KBM-7 (cell line): ENCODE data around the gene INSIG2.

ENCODE experiments used
- DNase-seq: peaks from one replicate; pipeline ENCODE4 v3.0.0-alpha.2; 2015
- in situ Hi-C: fragments of 300-500 bp; cut with MboI; formaldehyde crosslinking; loops from 2 replicates; pipeline ENCODE4 v1.14.3; 2020; ENCODE audit warnings: low sequenced_read_pairs, low pct_unique_long_range_greater_than_20kb, mixed read lengths

The INSIG2 gene

DNA sequence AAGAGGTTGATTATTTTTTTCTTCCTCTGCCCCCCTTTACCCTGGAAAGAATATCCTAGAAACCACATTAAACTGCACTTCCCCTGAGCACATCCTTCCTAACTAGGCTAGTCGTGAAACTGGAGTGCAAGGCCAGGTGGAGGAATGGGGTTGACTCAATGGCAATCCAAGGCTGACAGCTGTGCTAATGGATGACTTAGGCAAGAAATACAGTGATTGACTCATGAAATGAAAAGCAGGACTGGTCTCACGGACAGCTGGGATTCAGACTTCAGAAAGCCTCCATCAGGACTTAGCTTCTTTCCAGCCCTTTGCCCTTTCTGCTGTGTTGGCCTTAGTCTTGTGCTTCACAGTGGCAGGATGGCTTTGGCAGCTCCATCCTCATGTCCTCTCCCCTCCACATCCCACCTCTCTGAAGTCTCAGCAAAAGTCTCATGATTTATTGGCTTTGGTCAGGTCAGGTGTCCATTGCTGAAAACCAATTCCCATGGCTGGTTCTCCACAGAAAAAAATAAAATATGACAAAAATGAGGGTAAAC is 33.8 kb downstream of the INSIG2 start:
- in situ Hi-C loops: no loop called here
- no peak for DNase-seq

DNA sequence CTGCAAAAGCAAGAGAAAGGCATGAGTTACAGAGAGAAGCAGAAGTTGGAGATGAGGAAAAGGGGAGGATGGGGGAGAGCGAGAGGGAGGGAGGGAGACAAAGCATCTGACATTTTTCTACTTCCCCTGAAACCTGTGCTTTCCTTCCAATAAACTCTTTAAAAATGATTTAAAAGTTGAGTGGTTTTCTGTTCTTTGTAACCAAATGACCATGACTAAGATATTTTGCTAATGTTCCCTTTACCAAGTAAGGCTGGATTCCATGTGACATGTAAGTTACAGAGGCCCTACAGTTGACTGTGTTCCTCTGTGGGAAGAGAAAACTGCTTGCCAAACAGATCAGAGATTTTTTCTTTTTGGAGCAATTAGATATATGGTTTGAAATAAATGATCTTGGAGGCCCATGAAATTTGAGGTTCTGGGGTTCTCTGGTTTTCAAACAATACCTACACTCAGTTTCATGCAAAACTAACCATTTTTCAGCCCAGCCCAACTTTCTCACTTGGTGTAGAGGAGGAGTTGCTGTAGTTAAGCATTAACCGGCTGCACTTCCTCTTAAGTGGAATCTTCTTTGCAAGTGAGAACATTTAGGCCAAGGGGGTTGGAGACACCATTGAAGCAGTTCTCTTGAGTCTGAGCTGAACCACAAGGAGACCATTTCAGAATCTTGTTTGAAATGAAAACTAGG is 34.5 kb downstream of the INSIG2 start:
- in situ Hi-C loops: no loop called here

DNA sequence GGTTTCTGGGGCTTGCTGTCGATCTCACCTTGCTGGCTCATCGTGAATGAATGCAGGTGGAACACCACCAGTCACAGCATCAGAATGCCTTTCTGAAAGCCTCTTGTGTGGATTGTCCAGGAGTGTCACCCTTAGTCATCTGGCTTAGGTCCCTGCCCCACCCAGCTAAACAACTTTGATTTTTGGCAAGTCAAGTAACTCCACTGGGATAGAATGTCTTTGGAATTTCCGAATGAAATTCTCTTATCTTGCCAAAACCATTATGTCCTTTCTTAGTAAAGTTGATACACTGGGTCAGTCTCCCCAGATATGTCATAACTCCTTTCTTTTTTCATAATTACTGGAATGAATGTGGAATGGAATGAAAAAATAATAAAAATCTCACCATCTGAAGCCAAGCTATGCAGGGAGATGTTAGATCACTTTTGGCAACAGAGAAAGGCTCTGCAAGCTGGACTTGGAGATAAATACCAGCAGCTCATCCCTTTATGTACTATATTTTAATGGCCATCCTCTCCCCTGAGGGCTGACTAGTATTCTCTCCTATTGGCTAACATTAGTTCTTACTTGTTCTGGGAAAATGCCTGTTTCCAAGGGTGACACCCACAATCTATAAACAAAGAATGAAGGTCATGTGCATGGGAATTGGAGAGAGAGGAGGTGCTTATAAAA is 35.4 kb downstream of the INSIG2 start:
- DNase-seq: no peak
- in situ Hi-C loops: no loop called here

More for the DNA sequence above, 34.5 kb downstream of the INSIG2 start:
- DNase-seq: peak; percentile 33

DNA sequence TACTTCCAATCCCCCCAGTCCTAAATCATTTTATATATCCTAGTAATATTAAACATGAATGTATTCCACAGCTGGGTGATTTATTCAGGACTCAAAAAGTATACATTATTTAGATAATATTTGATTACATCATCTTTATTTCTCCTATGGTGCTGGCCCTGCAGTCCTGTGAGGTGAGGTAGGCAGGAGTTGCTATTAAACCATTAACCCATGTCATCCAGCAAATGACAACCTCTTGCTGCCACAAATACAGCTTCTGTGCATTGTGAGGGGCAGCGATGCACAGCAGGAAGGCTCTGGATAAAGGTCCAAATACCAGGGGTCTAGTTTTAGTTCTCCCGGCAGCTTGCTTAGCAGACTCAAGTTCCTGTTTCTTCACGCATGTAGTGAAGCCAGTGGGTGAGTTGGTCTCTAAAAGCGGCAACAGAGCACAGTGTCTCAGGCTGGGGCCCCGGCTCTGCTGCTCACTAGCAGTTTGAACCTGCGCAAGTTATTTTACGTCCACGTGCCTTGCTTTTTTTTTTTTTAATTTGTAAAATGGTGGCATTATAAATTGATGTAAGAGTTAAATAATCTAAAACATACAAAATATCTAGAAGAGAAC is 36.1 kb downstream of the INSIG2 start:
- DNase-seq: no peak
- in situ Hi-C loops: no loop called here

DNA sequence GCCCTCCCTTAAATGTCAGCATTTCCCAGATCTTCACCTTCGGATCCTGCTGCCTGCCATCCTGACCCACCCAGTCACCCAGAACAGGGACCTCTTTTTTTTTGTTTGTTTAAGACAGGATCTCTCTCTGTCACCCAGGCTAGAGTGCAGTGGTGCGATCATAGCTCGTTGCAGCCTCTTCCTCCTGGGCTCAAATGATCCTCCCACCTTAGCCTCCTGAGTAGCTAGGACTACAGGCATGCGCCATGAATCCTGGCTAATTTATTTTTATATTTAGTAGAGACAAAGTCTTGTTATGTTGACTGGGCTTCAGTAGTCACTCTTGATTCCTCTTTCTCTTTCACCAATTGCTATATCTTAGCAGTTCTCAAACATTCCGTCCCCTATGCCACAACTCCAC is 39.0 kb downstream of the INSIG2 start:
- in situ Hi-C loops: no loop called here
- DNase-seq: no peak

DNA sequence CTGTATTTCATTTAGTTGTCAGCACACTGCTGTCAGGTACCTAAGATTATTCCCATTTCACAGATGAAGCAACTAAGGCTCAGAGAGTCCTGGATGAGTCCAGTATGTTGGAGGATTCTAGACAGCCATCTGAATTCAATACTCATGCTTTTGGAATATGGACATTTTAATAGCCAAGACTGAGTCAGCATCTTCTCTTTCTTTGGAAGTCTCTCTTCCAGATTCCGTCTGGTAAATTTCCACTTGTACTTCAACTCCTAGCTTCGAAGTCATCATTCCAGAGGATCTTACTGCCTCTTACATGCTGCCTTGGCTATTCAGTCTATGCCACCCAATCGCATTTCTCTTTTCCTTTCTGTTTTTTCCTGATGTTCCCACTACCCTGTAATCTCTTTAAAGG is 40.6 kb downstream of the INSIG2 start:
- DNase-seq: no peak

DNA sequence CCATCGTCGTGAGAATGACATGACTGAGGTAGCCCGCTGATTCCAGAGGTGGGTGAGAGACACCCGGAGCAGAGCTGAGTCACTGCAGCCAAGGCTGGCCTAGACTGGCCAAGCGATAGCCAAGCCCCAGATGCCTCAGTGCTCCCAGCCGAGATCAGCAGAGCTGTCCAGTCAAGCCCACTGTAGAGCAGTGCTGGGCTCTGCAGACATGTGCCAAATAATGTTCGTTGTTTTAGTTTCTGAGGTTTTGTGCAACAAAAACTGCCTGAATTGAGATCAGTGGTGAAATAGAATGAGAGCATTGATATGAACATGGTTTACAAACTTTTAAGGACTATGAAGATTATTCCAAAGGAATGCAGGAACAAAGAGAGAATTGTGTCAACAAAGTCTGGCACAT is 42.1 kb downstream of the INSIG2 start:
- DNase-seq: no peak
- in situ Hi-C loops: no loop called here

More for the DNA sequence above, 40.6 kb downstream of the INSIG2 start:
- in situ Hi-C loops: no loop called here

DNA sequence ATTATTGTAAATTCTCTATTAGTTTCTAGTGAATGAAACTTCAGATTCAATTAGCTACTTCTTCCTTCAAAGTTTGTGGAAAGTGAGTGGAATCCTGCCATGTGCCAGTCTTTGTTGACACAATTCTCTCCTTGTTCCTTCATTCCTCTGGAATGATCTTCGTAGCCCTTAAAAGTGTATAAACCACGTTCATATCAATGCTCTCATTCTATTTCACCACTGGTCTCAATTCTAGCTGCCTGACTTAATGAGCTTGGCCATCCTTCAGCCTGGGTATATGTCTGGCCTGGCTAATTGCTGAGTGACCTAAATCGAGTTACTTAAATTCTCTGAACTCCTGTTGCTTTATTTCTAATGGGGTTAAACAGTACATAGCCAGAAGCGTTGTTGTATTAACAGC is 43.5 kb downstream of the INSIG2 start:
- no peak for DNase-seq
- in situ Hi-C loops: no loop called here

DNA sequence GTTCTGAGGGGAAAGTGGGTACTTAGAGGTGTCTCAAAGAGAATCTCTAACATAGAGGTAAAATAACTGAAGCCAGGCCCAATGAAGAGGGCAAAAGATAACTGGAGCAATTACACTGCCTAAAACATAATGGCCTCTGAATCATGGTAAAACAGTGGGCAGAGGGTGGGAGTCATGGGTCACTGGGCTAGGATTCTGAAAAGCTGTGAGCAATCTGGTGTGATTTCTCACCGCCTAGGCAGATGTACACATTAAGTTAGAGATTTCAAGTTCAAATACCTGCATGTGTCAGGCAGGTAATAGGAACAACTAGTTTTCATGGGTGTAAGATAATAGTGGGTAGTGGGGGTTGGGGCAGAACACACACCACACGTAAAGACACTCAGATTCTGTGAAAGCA is 45.6 kb downstream of the INSIG2 start:
- no peak for DNase-seq
- in situ Hi-C loops: no loop called here

DNA sequence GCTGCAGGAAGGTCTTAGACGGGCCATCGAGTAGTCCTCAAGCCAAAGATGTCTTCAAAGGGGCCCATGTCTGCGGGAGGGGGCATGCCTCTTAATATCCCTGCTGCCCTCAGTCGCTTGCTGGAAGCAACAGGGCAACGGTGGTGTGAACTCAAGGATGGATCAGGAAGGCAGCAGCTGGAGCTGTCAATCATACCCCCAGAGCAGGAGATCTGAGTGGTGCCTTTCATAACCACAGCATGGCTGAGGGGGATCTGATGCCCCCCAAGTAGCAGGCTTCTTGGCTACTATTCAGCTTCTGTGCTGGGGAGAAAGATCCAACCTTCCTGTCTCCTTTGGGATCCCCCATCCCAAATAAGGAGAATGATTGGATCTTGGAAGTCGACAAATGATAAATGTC is 46.4 kb downstream of the INSIG2 start:
- DNase-seq: no peak
- in situ Hi-C loops: no loop called here

DNA sequence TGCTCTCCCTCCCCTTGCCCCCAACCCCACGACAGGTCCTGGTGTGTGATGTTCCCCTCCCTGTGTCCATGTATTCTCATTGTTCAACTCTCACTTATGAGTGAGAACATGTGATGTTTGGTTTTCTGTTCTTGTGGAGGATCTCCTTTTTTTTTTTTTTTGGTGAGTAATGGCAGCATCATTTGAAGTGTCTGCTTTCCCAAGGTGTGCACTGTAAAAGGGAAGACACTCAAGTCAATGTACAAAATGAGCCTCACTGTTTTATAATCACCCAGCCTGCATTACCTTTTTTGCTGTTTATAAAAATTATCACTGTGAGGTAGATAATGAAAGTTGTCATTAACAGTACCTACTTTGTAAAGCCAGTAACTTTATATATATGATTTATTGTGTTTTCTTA is 56.9 kb downstream of the INSIG2 start:
- DNase-seq: no peak
- in situ Hi-C loops: no loop called here

DNA sequence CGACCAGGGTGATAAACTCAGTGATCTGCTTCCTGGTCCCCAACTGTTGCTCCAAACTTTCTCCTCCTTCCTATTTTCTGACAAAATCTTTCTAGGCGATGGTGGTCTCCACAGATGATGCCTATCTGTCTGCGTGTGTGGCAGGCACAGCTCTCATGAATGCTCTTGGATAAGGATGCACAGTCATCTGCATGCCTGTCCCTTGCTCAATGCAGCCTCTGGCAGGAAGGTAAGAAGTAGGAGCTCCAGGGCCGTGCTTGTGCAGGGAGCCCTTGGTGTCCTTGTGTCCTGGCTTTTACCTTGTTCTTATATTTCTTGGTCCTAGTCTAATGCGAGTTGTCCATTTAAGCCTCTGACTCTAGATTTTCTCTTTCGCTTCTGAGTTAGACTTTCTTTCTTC is 57.5 kb downstream of the INSIG2 start:
- no peak for DNase-seq
- in situ Hi-C loops: no loop called here

DNA sequence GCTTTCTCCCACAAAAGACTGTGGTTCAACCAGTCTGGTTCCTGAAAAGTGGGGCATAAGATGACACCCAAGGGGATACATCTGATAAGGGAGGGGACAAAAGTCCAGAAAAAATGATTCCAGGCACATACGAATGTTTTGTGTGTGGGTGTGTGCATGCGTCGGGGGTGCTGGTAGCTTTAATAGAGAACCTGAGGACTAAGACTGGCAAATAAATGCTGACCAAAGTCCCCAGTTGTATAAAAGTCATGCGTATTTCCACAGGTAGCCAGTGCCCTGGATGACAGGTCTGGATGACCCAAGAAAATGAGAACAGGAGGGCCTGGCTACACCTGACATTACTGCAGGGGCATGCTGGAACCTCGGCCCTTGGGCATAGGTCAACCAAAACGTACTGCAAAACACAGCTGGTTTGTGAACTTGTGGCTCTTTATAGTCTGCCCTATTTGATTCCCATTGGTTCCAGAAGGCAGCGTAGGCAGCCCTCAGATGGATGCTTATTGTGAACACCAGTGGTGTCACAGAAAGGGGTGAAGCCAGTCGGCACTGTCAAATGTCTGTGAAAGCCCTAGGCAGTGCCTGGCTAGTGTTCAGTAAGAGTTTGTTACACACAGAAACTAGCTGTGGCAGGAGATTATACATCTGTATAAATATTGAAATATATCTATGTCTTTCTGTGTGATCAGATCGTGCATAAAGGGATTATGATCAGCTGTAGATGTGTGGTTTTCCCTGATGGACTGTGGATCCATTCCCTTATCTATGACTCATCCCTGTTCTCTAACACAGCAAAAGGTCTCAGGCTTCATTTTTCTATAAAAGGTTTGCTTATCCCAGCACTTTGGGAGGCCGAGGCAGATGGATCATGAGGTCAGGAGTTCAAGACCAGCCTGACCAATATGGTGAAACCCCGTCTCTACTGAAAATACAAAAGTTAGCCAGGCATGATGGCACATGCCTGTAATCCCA is 58.3 kb downstream of the INSIG2 start:
- DNase-seq: no peak
- in situ Hi-C loops: no loop called here

DNA sequence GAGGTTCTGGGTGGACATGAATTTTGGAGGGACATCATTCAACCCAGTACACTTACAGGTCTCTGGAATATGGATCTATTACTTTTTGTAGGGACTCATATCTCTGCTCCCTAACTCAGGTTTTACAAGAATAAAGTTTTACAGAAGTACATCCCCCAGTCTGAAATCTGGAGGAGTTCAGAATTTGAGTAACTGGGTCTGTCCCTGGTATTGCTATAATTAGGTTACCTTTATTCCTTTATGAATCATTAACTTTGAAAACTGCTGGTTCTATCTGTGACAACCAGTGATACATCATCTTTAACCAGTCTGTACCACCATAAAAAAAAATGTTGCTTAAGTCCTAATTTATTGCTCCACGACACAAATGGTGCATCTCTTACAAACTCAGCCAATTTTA is 59.9 kb downstream of the INSIG2 start:
- in situ Hi-C loops: no loop called here
- no peak for DNase-seq

DNA sequence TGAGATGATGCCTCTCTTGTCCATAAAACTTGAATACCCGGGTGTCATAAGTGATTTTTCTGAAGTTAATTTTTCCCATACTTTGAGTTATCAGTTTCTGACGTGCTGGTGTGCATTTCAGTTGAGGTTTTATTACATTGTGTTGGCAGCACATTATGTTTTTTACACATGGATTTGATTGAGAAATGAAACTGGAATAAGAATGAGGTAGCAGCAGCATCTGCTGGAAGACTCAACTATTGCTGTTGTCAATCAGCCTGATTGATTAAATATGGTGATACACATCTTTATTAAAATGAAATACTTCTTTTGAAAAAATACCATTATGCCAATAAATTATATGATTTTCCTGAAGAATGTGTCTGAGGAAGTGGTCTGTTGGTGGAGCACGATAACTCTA is 60.5 kb downstream of the INSIG2 start:
- no peak for DNase-seq
- in situ Hi-C loops: no loop called here

DNA sequence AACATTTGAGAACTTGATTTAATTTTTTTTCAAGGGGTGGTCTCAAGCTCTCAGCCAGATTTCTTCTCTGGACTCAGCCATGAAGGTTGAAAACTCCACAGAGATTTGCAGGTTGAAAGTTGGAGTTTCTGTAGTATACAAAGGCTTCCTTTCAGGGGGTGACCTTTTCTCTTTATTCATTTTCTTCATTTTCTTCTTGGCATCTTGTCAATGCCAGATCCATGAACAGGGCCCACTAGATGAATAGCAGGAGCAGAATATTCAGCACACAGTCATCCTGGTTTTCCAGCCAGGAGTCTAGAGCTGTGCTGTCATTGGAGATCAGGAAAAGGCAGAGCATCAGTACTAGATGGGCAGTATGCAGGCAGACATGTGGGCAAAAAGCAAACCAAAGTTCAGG is 62.0 kb downstream of the INSIG2 start:
- in situ Hi-C loops: no loop called here
- no peak for DNase-seq

DNA sequence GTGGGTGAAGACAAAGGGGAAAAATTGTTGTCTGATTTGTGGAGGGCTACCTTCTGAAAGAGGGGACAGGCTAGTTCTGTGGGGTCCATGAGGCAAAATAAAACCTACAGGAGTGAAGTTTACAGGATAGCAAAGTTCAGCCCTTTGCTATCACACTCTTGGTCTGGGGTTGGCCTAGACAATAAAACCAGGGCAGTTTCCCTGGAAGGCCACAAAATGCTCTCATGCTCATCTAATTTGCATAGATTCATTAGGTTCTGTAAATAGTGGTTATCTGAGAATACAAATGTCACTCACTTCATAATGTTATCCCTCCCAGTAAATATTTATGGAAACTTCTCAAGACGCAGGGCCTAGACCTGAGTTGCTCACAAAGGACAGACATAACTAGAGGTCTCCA is 63.6 kb downstream of the INSIG2 start:
- in situ Hi-C loops: no loop called here
- DNase-seq: no peak

DNA sequence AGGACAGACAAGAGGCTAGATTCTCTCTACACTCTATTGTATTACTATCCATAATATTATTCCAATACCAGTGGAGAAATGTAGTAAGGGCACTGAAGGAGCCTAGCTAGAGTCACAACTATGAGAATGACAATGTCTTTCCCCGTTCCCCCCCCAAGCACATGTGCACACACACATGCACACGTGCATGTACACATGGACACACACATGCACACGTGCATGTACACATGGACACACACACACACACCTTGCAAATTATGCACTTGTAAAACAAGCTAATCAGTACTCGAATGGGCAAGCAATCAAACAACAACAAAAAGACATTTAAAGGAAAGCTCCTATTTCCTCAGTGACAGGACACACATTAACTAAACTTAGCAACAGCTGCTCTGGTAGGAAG is 65.2 kb downstream of the INSIG2 start:
- no peak for DNase-seq
- in situ Hi-C loops: no loop called here

DNA sequence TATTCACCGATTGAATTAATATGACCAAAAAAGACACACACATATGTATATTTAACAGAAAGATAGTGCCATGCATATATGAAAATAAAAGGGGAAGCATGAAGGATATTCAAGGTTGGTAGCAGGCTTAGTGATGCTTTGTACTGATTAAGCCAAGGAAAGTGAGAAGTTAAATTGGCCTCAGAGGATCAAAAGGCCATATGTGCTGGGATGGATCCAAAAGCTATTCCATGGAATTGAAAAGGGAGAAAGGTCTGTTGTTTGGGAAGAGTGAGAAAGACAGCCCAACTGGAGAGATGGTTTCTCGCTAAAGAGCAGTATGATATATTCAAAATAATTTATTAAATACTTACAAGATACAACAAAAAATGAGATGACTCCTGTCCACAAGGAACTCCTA is 65.9 kb downstream of the INSIG2 start:
- no peak for DNase-seq
- in situ Hi-C loops: no loop called here
